GM12874 (cell line): ENCODE data around the gene C10orf53.

Experiments used
- TF ChIP-seq, protein P1 (sequence below): IDR thresholded peaks from 2 replicates; pipeline ENCODE4 v1.5.1; 2011; ENCODE audit warnings: low read depth, mild to moderate bottlenecking, control low read depth, low read length, moderate library complexity; ENCODE audit not compliant: insufficient read depth

The C10orf53 gene

GRCh38 chr10:49682879-49683278 lies 3.4 kb downstream of the C10orf53 start:
- TF ChIP-seq, protein P1, sequence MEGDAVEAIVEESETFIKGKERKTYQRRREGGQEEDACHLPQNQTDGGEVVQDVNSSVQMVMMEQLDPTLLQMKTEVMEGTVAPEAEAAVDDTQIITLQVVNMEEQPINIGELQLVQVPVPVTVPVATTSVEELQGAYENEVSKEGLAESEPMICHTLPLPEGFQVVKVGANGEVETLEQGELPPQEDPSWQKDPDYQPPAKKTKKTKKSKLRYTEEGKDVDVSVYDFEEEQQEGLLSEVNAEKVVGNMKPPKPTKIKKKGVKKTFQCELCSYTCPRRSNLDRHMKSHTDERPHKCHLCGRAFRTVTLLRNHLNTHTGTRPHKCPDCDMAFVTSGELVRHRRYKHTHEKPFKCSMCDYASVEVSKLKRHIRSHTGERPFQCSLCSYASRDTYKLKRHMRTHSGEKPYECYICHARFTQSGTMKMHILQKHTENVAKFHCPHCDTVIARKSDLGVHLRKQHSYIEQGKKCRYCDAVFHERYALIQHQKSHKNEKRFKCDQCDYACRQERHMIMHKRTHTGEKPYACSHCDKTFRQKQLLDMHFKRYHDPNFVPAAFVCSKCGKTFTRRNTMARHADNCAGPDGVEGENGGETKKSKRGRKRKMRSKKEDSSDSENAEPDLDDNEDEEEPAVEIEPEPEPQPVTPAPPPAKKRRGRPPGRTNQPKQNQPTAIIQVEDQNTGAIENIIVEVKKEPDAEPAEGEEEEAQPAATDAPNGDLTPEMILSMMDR: no peak

- TF ChIP-seq, protein P1: no peak
Measured at GRCh38 chr10:49686651-49687050, 7.2 kb downstream of the C10orf53 start.

DNA sequence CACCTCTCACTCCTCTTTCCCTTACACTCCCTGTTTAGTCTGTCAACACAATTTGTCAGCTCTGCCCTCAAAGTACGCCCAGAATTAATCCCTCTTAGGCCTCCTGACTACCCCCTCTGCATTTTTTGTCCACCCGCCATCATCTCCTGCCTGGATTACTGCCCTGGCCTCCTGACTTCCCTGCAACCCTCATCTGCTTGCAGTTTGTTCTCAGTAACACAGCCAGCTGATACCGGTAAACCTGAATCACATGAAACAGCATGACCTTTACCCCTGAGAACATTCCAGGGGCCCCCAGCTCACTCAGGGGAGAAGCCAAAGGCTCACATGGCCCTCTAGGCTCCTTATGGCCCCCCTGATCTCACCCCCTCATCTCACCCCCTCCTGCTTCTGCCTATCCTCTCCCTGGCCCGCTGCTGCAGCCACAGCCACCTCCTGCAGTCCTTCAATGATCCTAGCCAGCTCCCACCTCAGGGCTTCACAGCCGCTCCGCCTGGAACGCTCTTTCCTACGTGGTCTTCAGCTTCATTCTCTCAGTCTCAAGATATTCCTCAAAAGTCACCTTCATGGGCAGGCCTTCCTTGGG lies 8.9 kb downstream of the C10orf53 start:
- TF ChIP-seq, protein P1: no peak

GRCh38 chr10:49688920-49689319 lies 9.5 kb downstream of the C10orf53 start:
- TF ChIP-seq, protein P1: no peak

DNA sequence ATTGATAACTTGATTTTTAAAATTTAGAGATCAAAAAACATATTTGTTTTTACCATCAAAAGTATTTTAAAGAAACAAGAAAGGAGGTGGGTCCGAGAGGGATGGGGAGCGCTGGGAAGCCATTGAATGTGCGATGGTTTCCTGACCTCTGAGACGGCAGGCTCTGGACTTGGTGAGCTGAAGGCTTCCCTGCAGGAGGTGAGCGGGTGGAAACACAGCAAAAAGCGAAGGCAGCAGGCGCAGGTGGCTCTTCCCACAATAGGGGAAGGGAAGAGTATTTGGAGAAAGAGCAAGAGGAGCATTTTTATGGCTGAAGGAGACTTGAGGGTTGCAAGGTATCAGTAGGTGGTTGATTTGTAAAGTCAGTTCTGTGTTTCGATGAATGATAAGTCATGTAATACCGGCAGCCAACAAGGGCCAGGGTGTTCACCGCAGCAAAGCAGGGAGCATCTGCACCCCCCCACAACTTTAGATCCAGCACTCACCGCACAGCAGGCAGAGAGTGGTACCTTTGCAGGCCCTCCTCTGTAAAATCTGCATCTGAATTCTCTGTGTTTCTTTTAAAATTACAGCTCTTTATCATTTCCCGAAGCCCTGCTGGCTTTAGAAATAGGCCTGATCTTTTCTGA lies 10.5 kb downstream of the C10orf53 start:
- TF ChIP-seq, protein P1: no peak

- TF ChIP-seq, protein P1: no peak
Measured at GRCh38 chr10:49690698-49691356, 11.4 kb downstream of the C10orf53 start.

GRCh38 chr10:49691588-49691987 lies 12.1 kb downstream of the C10orf53 start:
- TF ChIP-seq, protein P1: no peak
